ENCODE data around the gene RPL34. TPM values are rescaled to one million over a fixed set of nuclear protein-coding genes. Genes with fewer than 3 reads are reported as not detected.

The RPL34 gene
- total and polyA plus RNA-seq, 2 of the 8 experiments (the other 6 are each of a cell fraction or from before 2014, with no cell fraction given), result 1,430 to 2,987 TPM

DNA sequence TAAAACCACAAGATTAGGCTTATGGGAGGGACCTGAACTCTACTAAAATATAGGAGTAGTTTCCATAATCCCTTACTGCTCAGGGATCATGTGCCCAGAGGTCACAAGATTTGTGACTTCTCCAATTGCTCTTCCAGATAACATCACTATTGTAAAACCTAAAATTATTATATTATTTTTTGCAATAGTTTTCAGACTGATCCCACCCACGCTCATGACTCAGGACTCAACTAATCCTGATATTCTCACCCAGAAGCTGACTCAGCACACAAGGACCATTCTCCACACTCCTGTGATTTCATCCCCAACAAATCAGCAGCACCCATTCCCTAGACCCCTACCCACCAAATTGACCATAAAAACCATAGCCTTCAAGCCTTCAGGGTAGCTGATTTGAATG is 24.0 kb upstream of the RPL34 start:
- CTCF ChIA-PET (ENCODE audit: partially characterized antibody), result interaction anchor here (0.9 to 2.2 kb wide), 2 partner anchors 10 to 24 kb away, joined by 4 to 8 read pairs; no protein-coding TSS in a partner anchor
- Histone ChIP-seq H3K27me3 (replicated peaks in 1 of 4; ENCODE audit: control insufficient read depth in 3 of 4, extremely low read depth in 1 of 4, insufficient read depth in 3 of 4, low read length in 3 of 4) (peaks cover 0 to 2% (median 1%) of the 10 kb centered on the region in 4 experiments; a peak in 4 of 7 replicates), H4K91ac (replicated peaks; ENCODE audit: insufficient read length, low read length) (no peak overlapping the region), H3K18ac (ENCODE audit: extremely low read depth, low read length) (no peak overlapping the region), H2BK120ac (replicated peaks; ENCODE audit: low read depth, low read length) (no peak overlapping the region), H3K79me1 (ENCODE audit: low read depth, low read length) (no peaks in the 10 kb centered on the region), H3K23ac (ENCODE audit: insufficient read length) (no peak overlapping the region), H2BK20ac (ENCODE audit: low read length) (no peak overlapping the region), H3K27ac (ENCODE audit: low read depth, low read length) (no peak overlapping the region), H3K4me2 (ENCODE audit: insufficient read depth in 1 of 2, low read depth in 2 of 2, low read length in 2 of 2) (no peak overlapping the region), H3K4me1 (replicated peaks in 1 of 4; ENCODE audit: control insufficient read depth in 3 of 4, insufficient read depth in 4 of 4, low read length in 3 of 4) (no peaks in the 10 kb centered on the region; a peak in 1 of 7 replicates), H3K9ac (replicated peaks in 1 of 4; ENCODE audit: extremely low read depth in 1 of 4, low read depth in 3 of 4, low read length in 3 of 4) (no peak overlapping the region), H3K4me3 (ENCODE audit: extremely low read depth in 1 of 4, insufficient read depth in 2 of 4, low read depth in 3 of 4, low read length in 4 of 4) (no peak overlapping the region), H3K4ac (replicated peaks; ENCODE audit: insufficient read length, low read depth, low read length) (no peak overlapping the region), H2BK12ac (ENCODE audit: low read depth, low read length) (no peak overlapping the region), H2AFZ (ENCODE audit: low read length) (no peak overlapping the region), H3K9me3 (ENCODE audit: insufficient read depth in 2 of 2, low read depth in 1 of 2, low read length in 1 of 2) (no peaks in the 10 kb centered on the region), H3K79me2 (ENCODE audit: control insufficient read depth in 1 of 2, insufficient read depth in 2 of 2, low read length in 2 of 2) (no peaks in the 10 kb centered on the region), H2BK5ac (ENCODE audit: low read depth, low read length) (no peak overlapping the region), H4K8ac (ENCODE audit: extremely low read depth, insufficient read depth, low read length) (no peak overlapping the region), H3K36me3 (ENCODE audit: control insufficient read depth in 2 of 4, insufficient read depth in 4 of 4, low read length in 3 of 4) (no peaks in the 10 kb centered on the region), H2BK15ac (ENCODE audit: low read length) (no peak overlapping the region), H2AK5ac (ENCODE audit: low read depth, low read length) (no peak overlapping the region), H4K5ac (ENCODE audit: insufficient read length, low read depth, low read length) (no peak overlapping the region), H4K20me1 (replicated peaks in 1 of 2; ENCODE audit: control insufficient read depth in 1 of 2, insufficient read depth in 2 of 2, low read length in 2 of 2) (no peaks in the 10 kb centered on the region), H3K23me2 (ENCODE audit: low read depth, low read length) (no peaks in the 10 kb centered on the region), H3K14ac (ENCODE audit: insufficient read length) (no peak overlapping the region), H3K56ac (replicated peaks; ENCODE audit: insufficient read length, low read depth, low read length) (no peak overlapping the region)
- TF ChIP-seq SRF (IDR thresholded peaks at IDR 0.05; ENCODE audit: low read depth, low read length) (no peak), SP2 (IDR thresholded peaks at IDR 0.05; ENCODE audit: low read length) (no peak), JUN (IDR thresholded peaks at IDR 0.05; ENCODE audit: low read depth, low read length) (no peak), CBX5 (IDR thresholded peaks at IDR 0.05; ENCODE audit: low read depth, low read length) (no peak), ZNF274 (IDR thresholded peaks at IDR 0.05; ENCODE audit: borderline replicate concordance, extremely low read depth, low read length) (no peak), BACH1 (IDR thresholded peaks at IDR 0.05; ENCODE audit: low read length) (no peak), E2F6 (IDR thresholded peaks at IDR 0.05) (no peak), TEAD4 (IDR thresholded peaks at IDR 0.05; ENCODE audit: low read depth, low read length) (no peak), EGR1 (IDR thresholded peaks at IDR 0.05; ENCODE audit: borderline replicate concordance, low read depth, low read length) (no peak), NANOG (IDR thresholded peaks at IDR 0.05; ENCODE audit: insufficient read depth, low read depth, low read length, poor library complexity, severe bottlenecking) (no peak), RXRA (IDR thresholded peaks at IDR 0.05; ENCODE audit: insufficient read depth, low read depth, low read length) (no peak)
- FAIRE-seq (no peak), DNase-seq (ENCODE audit: low read depth in 1 of 2, low spot score in 2 of 2) (no peak)
- POLR2A ChIA-PET (ENCODE audit: partially characterized antibody), result no interaction called here
- WGBS, 2 experiments (ENCODE audit: extremely low coverage in 1 of 2, insufficient coverage in 1 of 2, insufficient read length in 1 of 2, insufficient replicate concordance in 2 of 2, low coverage in 1 of 2, low lambda C conversion rate in 2 of 2, missing lambda C conversion rate in 1 of 2), result 89% methylated on average over 1 of the region's 1 CpG; no CpG with 5 or more reads in 1 of the 2 experiments

Data from H1 (cell line).